Natural killer cell treated with Interleukin-12 subunit alpha and Interleukin-12 subunit beta and Interleukin-15 and Interleukin-18, amount 100 ng/mL, for 72 hours (primary cell): Measurements from ENCODE around the gene GSK3B. TPM values are rescaled to one million over a fixed set of nuclear protein-coding genes. Genes with fewer than 3 reads are reported as not detected.

Experiments used
- ATAC-seq, 2 donors: fragments of 150-1000 bp; cut with Tn5 transposase in 1 of 2; sonication (Bioruptor Pico), chemical (Tn5 transposase) in 1 of 2; 2 replicates each; pipeline ENCODE4 v1.10.0; 2021
- DNase-seq: peaks from one replicate; pipeline ENCODE4 v3.0.0; 2022; ENCODE audit warnings: low spot score
- H3K27ac Mint-ChIP-seq, 2 donors: 1 replicate in 1 of 2; 2 replicates in 1 of 2; pipeline ENCODE4 v1.8.0; 2022; ENCODE audit warnings: mixed read lengths in 2 of 2, mild to moderate bottlenecking in 1 of 2, moderate library complexity in 1 of 2
- H3K27me3 Mint-ChIP-seq, 2 donors: 1 replicate in 1 of 2; 2 replicates in 1 of 2; pipeline ENCODE4 v1.8.0; 2022; ENCODE audit warnings: mixed read lengths in 2 of 2
- H3K36me3 Mint-ChIP-seq: one replicate; pipeline ENCODE4 v1.8.0; 2022; ENCODE audit warnings: mixed read lengths
- H3K4me1 Mint-ChIP-seq, 2 donors: 1 replicate in 1 of 2; 2 replicates in 1 of 2; pipeline ENCODE4 v1.8.0; 2022; ENCODE audit warnings: low read depth in 2 of 2, mixed read lengths in 2 of 2, mild to moderate bottlenecking in 1 of 2
- H3K4me3 Mint-ChIP-seq: one replicate; pipeline ENCODE4 v1.8.0; 2022; ENCODE audit warnings: mixed read lengths
- H3K9me3 Mint-ChIP-seq: 2 replicates; pipeline ENCODE4 v1.8.0; 2022; ENCODE audit warnings: mixed read lengths
- total RNA-seq, 2 donors: library from RNA; stranded (reverse); gene quantifications; one replicate each; pipeline ENCODE4 v1.2.3, GENCODE V29; 2022

The GSK3B gene
- total RNA-seq, 2 donors from 2014 or later, result 43.9 to 44.3 TPM

GRCh38 chr3:119809249-119810017 lies 284.8 kb downstream of the GSK3B start:
- ATAC-seq (no peak), DNase-seq (no peak)
- Mint-ChIP-seq H3K27me3 (peaks cover 3 to 7% of the 10 kb centered on the region in 2 donors), H3K4me1 (peaks cover 12 to 13% of the 10 kb centered on the region in 2 donors), H3K27ac (peak overlapping the region; percentile 48 to 51), H3K4me3 (peak overlapping the region; percentile 79), H3K36me3 (no peaks in the 10 kb centered on the region), H3K9me3 (no peaks in the 10 kb centered on the region)

GRCh38 chr3:119808843-119809242 lies 285.4 kb downstream of the GSK3B start:
- Mint-ChIP-seq H3K9me3 (no peaks in the 10 kb centered on the region), H3K27ac (no peak overlapping the region), H3K4me1 (peaks cover 12 to 13% of the 10 kb centered on the region in 2 donors), H3K4me3 (no peak overlapping the region), H3K36me3 (no peaks in the 10 kb centered on the region), H3K27me3 (peaks cover 3 to 8% of the 10 kb centered on the region in 2 donors)
- ATAC-seq (no peak), DNase-seq (no peak)

GRCh38 chr3:119808244-119808643 lies 286.0 kb downstream of the GSK3B start:
- no peak overlapping the region for H3K27ac Mint-ChIP-seq
- H3K36me3 Mint-ChIP-seq, result no peaks in the 10 kb centered on the region
- ATAC-seq (no peak), DNase-seq (no peak)
- H3K9me3 Mint-ChIP-seq, result no peaks in the 10 kb centered on the region
- peaks cover 3 to 8% of the 10 kb centered on the region in 2 donors for H3K27me3 Mint-ChIP-seq
- no peak overlapping the region for H3K4me3 Mint-ChIP-seq
- H3K4me1 Mint-ChIP-seq, result peaks cover 12 to 13% of the 10 kb centered on the region in 2 donors

DNA sequence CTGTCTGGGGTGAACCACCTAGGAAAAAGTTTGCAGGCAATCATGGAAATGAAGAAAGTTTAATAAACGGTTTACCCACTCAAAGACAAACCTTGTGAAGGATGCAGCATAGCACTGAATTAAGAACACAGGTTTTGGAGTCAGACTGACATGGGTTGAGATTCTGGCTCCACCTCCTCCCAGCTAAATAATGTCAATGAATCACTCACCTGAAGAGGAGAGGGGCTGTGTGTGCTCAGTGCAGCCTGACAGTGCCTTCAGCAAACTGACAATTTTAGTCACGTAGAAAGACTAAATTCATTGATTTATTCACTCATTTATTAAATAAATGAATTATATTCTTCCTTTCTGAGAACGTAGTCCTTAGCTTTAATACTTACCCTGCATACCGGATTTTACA lies 293.4 kb downstream of the GSK3B start:
- no peaks in the 10 kb centered on the region for H3K36me3 Mint-ChIP-seq
- H3K27ac Mint-ChIP-seq, result no peak overlapping the region

DNA sequence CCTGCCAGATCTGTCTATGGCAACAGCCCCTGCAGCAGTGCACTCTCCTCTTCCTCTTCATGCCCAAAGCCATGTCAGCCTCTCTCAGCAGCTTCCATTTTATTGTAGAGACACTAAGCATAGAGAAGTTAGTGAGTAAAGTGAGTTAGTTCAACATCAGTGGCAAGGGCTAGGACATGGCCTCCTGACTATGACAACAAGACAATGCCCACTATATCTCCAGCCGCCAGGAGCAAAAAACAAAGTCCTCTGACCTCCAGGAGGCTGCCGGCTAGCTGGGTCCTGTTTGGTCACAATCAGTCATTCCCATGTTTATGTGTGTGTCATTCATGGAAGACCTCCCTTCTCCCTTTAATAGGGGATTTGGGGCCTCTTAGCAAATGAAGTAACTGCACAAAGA lies 297.5 kb downstream of the GSK3B start:
- no peaks in the 10 kb centered on the region for H3K9me3 Mint-ChIP-seq
- H3K4me1 Mint-ChIP-seq, result no peaks in the 10 kb centered on the region
- H3K27me3 Mint-ChIP-seq, result peaks cover 23 to 30% of the 10 kb centered on the region in 2 donors
- ATAC-seq, result peak in 1 of 2 donors; percentile 25
- no peak for DNase-seq
- no peak overlapping the region for H3K4me3 Mint-ChIP-seq
- no peaks in the 10 kb centered on the region for H3K36me3 Mint-ChIP-seq
- no peak overlapping the region for H3K27ac Mint-ChIP-seq

More for the DNA sequence above, 293.4 kb downstream of the GSK3B start:
- DNase-seq, result no peak
- Mint-ChIP-seq H3K4me3 (no peak overlapping the region), H3K4me1 (no peaks in the 10 kb centered on the region), H3K27me3 (peaks cover 20 to 36% of the 10 kb centered on the region in 2 donors), H3K9me3 (no peaks in the 10 kb centered on the region)
- ATAC-seq, result no peak

GRCh38 chr3:119796368-119796767 lies 297.9 kb downstream of the GSK3B start:
- no peaks in the 10 kb centered on the region for H3K4me1 Mint-ChIP-seq
- no peak overlapping the region for H3K27ac Mint-ChIP-seq
- no peak for DNase-seq
- peaks cover 21 to 30% of the 10 kb centered on the region in 2 donors for H3K27me3 Mint-ChIP-seq
- no peaks in the 10 kb centered on the region for H3K36me3 Mint-ChIP-seq
- H3K4me3 Mint-ChIP-seq, result no peak overlapping the region
- no peaks in the 10 kb centered on the region for H3K9me3 Mint-ChIP-seq
- peak in 1 of 2 donors; percentile 32 for ATAC-seq

- no peak overlapping the region for H3K27ac Mint-ChIP-seq
- ATAC-seq (no peak), DNase-seq (no peak)
- no peaks in the 10 kb centered on the region for H3K4me1 Mint-ChIP-seq
- H3K4me3 Mint-ChIP-seq, result no peak overlapping the region
- H3K9me3 Mint-ChIP-seq, result no peaks in the 10 kb centered on the region
- H3K36me3 Mint-ChIP-seq, result no peaks in the 10 kb centered on the region
- H3K27me3 Mint-ChIP-seq, result peaks cover 18 to 30% of the 10 kb centered on the region in 2 donors
Observed at GRCh38 chr3:119795849-119796248, 298.4 kb downstream of the GSK3B start.

GRCh38 chr3:119794971-119795612 lies 299.2 kb downstream of the GSK3B start:
- H3K36me3 Mint-ChIP-seq, result no peaks in the 10 kb centered on the region

DNA sequence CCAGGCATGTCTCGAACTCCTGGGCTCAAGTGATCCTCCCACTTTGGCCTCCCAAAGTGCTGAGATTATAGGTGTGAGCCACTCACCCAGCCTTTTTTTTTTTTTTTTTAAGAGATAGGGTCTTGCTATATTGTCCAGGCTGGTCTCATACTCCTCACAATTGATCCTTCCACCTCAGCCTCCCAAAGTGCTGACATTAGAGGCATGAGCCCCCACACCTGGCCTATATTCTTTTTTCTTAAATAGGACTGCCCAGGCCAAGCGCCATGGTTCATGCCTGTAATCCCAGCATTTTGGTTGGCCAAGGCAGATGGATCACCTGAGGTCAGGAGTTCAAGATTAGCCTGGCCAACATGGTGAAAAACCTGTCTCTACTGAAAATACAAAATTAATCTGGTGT lies 299.8 kb downstream of the GSK3B start:
- ATAC-seq, result no peak
- no peaks in the 10 kb centered on the region for H3K4me1 Mint-ChIP-seq
- no peak overlapping the region for H3K27ac Mint-ChIP-seq
- no peak for DNase-seq
- no peaks in the 10 kb centered on the region for H3K36me3 Mint-ChIP-seq
- peaks cover 18 to 19% of the 10 kb centered on the region in 2 donors for H3K27me3 Mint-ChIP-seq
- H3K9me3 Mint-ChIP-seq, result no peaks in the 10 kb centered on the region
- no peak overlapping the region for H3K4me3 Mint-ChIP-seq

More at GRCh38 chr3:119794971-119795612, 299.2 kb downstream of the GSK3B start:
- no peak for DNase-seq
- peak in 1 of 2 donors; percentile 52 for ATAC-seq
- Mint-ChIP-seq H3K9me3 (no peaks in the 10 kb centered on the region), H3K27ac (no peak overlapping the region), H3K4me3 (no peak overlapping the region), H3K27me3 (peaks cover 16 to 24% of the 10 kb centered on the region in 2 donors), H3K4me1 (no peaks in the 10 kb centered on the region)

GRCh38 chr3:119792270-119792669 lies 302.0 kb downstream of the GSK3B start:
- Mint-ChIP-seq H3K9me3 (no peaks in the 10 kb centered on the region), H3K27me3 (peaks cover 14 to 19% of the 10 kb centered on the region in 2 donors)
- ATAC-seq, result no peak

DNA sequence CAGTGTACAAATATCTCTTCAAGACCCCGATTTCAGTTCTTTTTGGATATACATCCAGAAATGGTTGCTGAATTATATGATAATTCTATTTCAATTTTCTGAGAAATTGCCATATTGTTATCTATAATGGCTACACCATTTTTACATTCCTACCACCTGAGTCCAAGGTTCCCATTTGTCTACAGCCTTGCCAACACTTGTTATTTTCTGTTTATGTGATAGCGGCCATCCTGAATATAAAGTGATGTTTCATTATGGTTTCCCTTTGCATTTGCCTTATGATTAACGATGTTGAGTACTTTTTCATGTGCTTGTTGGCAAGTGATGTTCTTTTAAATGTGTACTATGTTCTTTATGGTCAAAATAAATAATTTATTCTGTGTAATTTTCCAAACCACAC lies 303.9 kb downstream of the GSK3B start:
- Mint-ChIP-seq H3K27me3 (peaks cover 3% of the 10 kb centered on the region in 2 donors), H3K9me3 (no peaks in the 10 kb centered on the region), H3K36me3 (no peaks in the 10 kb centered on the region), H3K4me3 (no peak overlapping the region), H3K4me1 (no peaks in the 10 kb centered on the region), H3K27ac (no peak overlapping the region)
- DNase-seq, result no peak
- ATAC-seq, result no peak

More at GRCh38 chr3:119792270-119792669, 302.0 kb downstream of the GSK3B start:
- H3K36me3 Mint-ChIP-seq, result no peaks in the 10 kb centered on the region
- no peaks in the 10 kb centered on the region for H3K4me1 Mint-ChIP-seq
- no peak overlapping the region for H3K4me3 Mint-ChIP-seq
- no peak for DNase-seq
- H3K27ac Mint-ChIP-seq, result no peak overlapping the region

DNA sequence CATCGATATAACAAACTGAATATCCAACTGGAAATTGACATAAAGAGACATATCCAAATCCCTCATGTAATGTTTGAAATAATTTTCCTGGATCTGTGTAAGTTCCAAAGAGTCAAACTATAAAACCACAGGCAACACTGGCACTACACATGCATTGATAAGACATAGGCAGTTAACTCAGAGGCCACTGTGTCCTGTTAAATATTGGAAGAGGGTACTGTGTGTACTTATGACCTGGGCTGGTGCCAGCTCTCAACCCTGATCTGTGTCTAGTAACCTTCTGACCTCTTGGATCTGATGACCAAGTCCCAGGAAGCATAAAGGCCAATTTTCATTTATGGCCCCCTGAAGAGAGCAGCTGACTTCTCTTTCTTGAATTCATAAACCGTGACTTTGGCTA lies 307.8 kb downstream of the GSK3B start:
- ATAC-seq, result no peak
- no peaks in the 10 kb centered on the region for H3K36me3 Mint-ChIP-seq
- no peak overlapping the region for H3K4me3 Mint-ChIP-seq

GRCh38 chr3:119783883-119784282 lies 310.4 kb downstream of the GSK3B start:
- H3K4me3 Mint-ChIP-seq, result no peak overlapping the region
- no peak overlapping the region for H3K27ac Mint-ChIP-seq
- no peaks in the 10 kb centered on the region for H3K9me3 Mint-ChIP-seq
- H3K36me3 Mint-ChIP-seq, result no peaks in the 10 kb centered on the region
- ATAC-seq (no peak), DNase-seq (no peak)
- peaks cover 0 to 2% of the 10 kb centered on the region in 2 donors for H3K27me3 Mint-ChIP-seq
- H3K4me1 Mint-ChIP-seq, result no peaks in the 10 kb centered on the region

More for the DNA sequence above, 307.8 kb downstream of the GSK3B start:
- Mint-ChIP-seq H3K4me1 (no peaks in the 10 kb centered on the region), H3K9me3 (no peaks in the 10 kb centered on the region), H3K27ac (no peak overlapping the region), H3K27me3 (peaks cover 0 to 4% of the 10 kb centered on the region in 2 donors)
- no peak for DNase-seq

GRCh38 chr3:119783255-119783654 lies 311.0 kb downstream of the GSK3B start:
- Mint-ChIP-seq H3K27me3 (peaks cover 0 to 2% of the 10 kb centered on the region in 2 donors), H3K4me1 (no peaks in the 10 kb centered on the region), H3K36me3 (no peaks in the 10 kb centered on the region), H3K4me3 (no peak overlapping the region), H3K9me3 (no peaks in the 10 kb centered on the region), H3K27ac (no peak overlapping the region)
- ATAC-seq (no peak), DNase-seq (no peak)
